HAP-1 (cell line): ENCODE results near the gene FANCI.
A peak's percentile ranks its signal among the peaks of the same experiment; 100 is the strongest.

ENCODE experiments used
- DNase-seq, 2 experiments: peaks; one replicate each; pipeline ENCODE4 v3.0.0-alpha.2; 2016 to 2020; ENCODE audit warnings: low spot score in 2 of 2
- H3K27me3 ChIP-seq: fragments of 250-450 bp; sonication (Bioruptor Pico); 2 replicates; pipeline ENCODE4 v1.5.1; 2020; ENCODE audit warnings: low read depth, mild to moderate bottlenecking, moderate library complexity
- H3K36me3 ChIP-seq: fragments of 250-450 bp; sonication (Bioruptor Pico); replicated peaks from 2 replicates; pipeline ENCODE4 v1.5.1; 2020; ENCODE audit warnings: mild to moderate bottlenecking
- H3K4me1 ChIP-seq: fragments of 250-450 bp; sonication (Bioruptor Pico); 2 replicates; pipeline ENCODE4 v1.5.1; 2020; ENCODE audit warnings: mild to moderate bottlenecking
- H3K4me3 ChIP-seq: fragments of 250-450 bp; sonication (Bioruptor Pico); 2 replicates; pipeline ENCODE4 v1.5.1; 2020; ENCODE audit warnings: mild to moderate bottlenecking, moderate library complexity
- H3K9me3 ChIP-seq: fragments of 250-450 bp; sonication (Bioruptor Pico); 2 replicates; pipeline ENCODE4 v1.5.1; 2020; ENCODE audit warnings: mild to moderate bottlenecking, moderate library complexity
- in situ Hi-C: fragments of 300-500 bp; cut with MboI; formaldehyde crosslinking; loops from 3 replicates; pipeline ENCODE4 v1.14.3; 2020; ENCODE audit warnings: low sequenced_read_pairs, inconsistent platforms, mixed read lengths

The FANCI gene

GRCh38 chr15:89301304-89302089 is 57.7 kb downstream of the FANCI start:
- Histone ChIP-seq H3K4me1 (no peaks in the 10 kb centered on the region), H3K9me3 (no peaks in the 10 kb centered on the region), H3K4me3 (no peak overlapping the region), H3K27me3 (no peaks in the 10 kb centered on the region), H3K36me3 (peaks cover 78% of the 10 kb centered on the region)
- in situ Hi-C loops: no loop called here
- DNase-seq: no peak

- no peak for DNase-seq
- in situ Hi-C loops: no loop called here
- H3K27me3 ChIP-seq: no peaks in the 10 kb centered on the region
- no peaks in the 10 kb centered on the region for H3K4me1 ChIP-seq
- H3K36me3 ChIP-seq: peaks cover 95% of the 10 kb centered on the region
- no peaks in the 10 kb centered on the region for H3K9me3 ChIP-seq
- H3K4me3 ChIP-seq: no peak overlapping the region
Measured at GRCh38 chr15:89303986-89304385, 60.2 kb downstream of the FANCI start.

- DNase-seq: no peak
- peaks cover 95% of the 10 kb centered on the region for H3K36me3 ChIP-seq
Measured at GRCh38 chr15:89305395-89305794, 61.6 kb downstream of the FANCI start.

GRCh38 chr15:89307046-89307587 is 63.3 kb downstream of the FANCI start:
- no peaks in the 10 kb centered on the region for H3K27me3 ChIP-seq
- in situ Hi-C loops: no loop called here
- no peaks in the 10 kb centered on the region for H3K9me3 ChIP-seq
- no peak overlapping the region for H3K4me3 ChIP-seq
- peaks cover 95% of the 10 kb centered on the region for H3K36me3 ChIP-seq
- DNase-seq: no peak
- H3K4me1 ChIP-seq: no peaks in the 10 kb centered on the region

More at GRCh38 chr15:89305395-89305794, 61.6 kb downstream of the FANCI start:
- no peaks in the 10 kb centered on the region for H3K27me3 ChIP-seq
- no peak overlapping the region for H3K4me3 ChIP-seq
- in situ Hi-C loops: no loop called here
- no peaks in the 10 kb centered on the region for H3K4me1 ChIP-seq
- H3K9me3 ChIP-seq: no peaks in the 10 kb centered on the region

- Histone ChIP-seq H3K36me3 (peaks cover 99% of the 10 kb centered on the region), H3K4me1 (no peaks in the 10 kb centered on the region), H3K4me3 (no peak overlapping the region), H3K9me3 (no peaks in the 10 kb centered on the region), H3K27me3 (no peaks in the 10 kb centered on the region)
- in situ Hi-C loops: no loop called here
- no peak for DNase-seq
Measured at GRCh38 chr15:89307791-89308190, 64.0 kb downstream of the FANCI start.

- in situ Hi-C loops: no loop called here
- no peak for DNase-seq
- Histone ChIP-seq H3K9me3 (no peaks in the 10 kb centered on the region), H3K27me3 (no peaks in the 10 kb centered on the region), H3K4me1 (no peaks in the 10 kb centered on the region), H3K36me3 (peaks cover 99% of the 10 kb centered on the region), H3K4me3 (no peak overlapping the region)
Measured at GRCh38 chr15:89308236-89308635, 64.5 kb downstream of the FANCI start.

GRCh38 chr15:89309993-89310392 is 66.2 kb downstream of the FANCI start:
- DNase-seq: no peak
- Histone ChIP-seq H3K4me1 (no peaks in the 10 kb centered on the region), H3K4me3 (no peak overlapping the region), H3K27me3 (no peaks in the 10 kb centered on the region), H3K9me3 (no peaks in the 10 kb centered on the region), H3K36me3 (peaks cover 95% of the 10 kb centered on the region)
- in situ Hi-C loops: no loop called here

GRCh38 chr15:89315375-89315929 is 71.7 kb downstream of the FANCI start:
- no peaks in the 10 kb centered on the region for H3K27me3 ChIP-seq
- DNase-seq: no peak
- peaks cover 96% of the 10 kb centered on the region for H3K36me3 ChIP-seq
- no peak overlapping the region for H3K4me3 ChIP-seq
- no peaks in the 10 kb centered on the region for H3K4me1 ChIP-seq
- in situ Hi-C loops: no loop called here
- H3K9me3 ChIP-seq: no peaks in the 10 kb centered on the region

GRCh38 chr15:89316504-89316903 is 72.7 kb downstream of the FANCI start:
- Histone ChIP-seq H3K9me3 (no peaks in the 10 kb centered on the region), H3K4me3 (no peak overlapping the region), H3K27me3 (no peaks in the 10 kb centered on the region), H3K4me1 (no peaks in the 10 kb centered on the region), H3K36me3 (peaks cover 96% of the 10 kb centered on the region)
- DNase-seq: no peak
- in situ Hi-C loops: no loop called here

GRCh38 chr15:89317186-89317720 is 73.5 kb downstream of the FANCI start:
- Histone ChIP-seq H3K4me1 (no peaks in the 10 kb centered on the region), H3K9me3 (no peaks in the 10 kb centered on the region), H3K27me3 (no peaks in the 10 kb centered on the region), H3K4me3 (no peak overlapping the region), H3K36me3 (peaks cover 96% of the 10 kb centered on the region)
- DNase-seq: no peak
- in situ Hi-C loops: no loop called here

GRCh38 chr15:89319678-89320077 is 75.9 kb downstream of the FANCI start:
- in situ Hi-C loops: no loop called here
- Histone ChIP-seq H3K36me3 (peaks cover 99% of the 10 kb centered on the region), H3K9me3 (no peaks in the 10 kb centered on the region), H3K4me1 (no peaks in the 10 kb centered on the region), H3K27me3 (no peaks in the 10 kb centered on the region), H3K4me3 (no peak overlapping the region)
- DNase-seq: no peak

- no peaks in the 10 kb centered on the region for H3K27me3 ChIP-seq
- no peaks in the 10 kb centered on the region for H3K9me3 ChIP-seq
- H3K4me1 ChIP-seq: no peaks in the 10 kb centered on the region
- H3K36me3 ChIP-seq: peaks cover 97% of the 10 kb centered on the region
- in situ Hi-C loops: no loop called here
- no peak for DNase-seq
- no peak overlapping the region for H3K4me3 ChIP-seq
Measured at GRCh38 chr15:89320200-89320599, 76.4 kb downstream of the FANCI start.

- DNase-seq: peak in 1 of 2 experiments; percentile 33
- Histone ChIP-seq H3K27me3 (no peaks in the 10 kb centered on the region), H3K36me3 (peaks cover 97% of the 10 kb centered on the region), H3K4me1 (no peaks in the 10 kb centered on the region), H3K9me3 (no peaks in the 10 kb centered on the region), H3K4me3 (no peak overlapping the region)
- in situ Hi-C loops: no loop called here
Measured at GRCh38 chr15:89321521-89322410, 78.0 kb downstream of the FANCI start.
